H1 (cell line): ENCODE data around the gene MXRA8. TPM values are rescaled to one million over a fixed set of nuclear protein-coding genes. Genes with fewer than 3 reads are reported as not detected.

ENCODE experiments used
- CTCF ChIA-PET: fragments of 300-600 bp; sonication (Branson Sonifier 250); formaldehyde crosslinking; loops from one replicate; lab custom pipeline; 2021; ENCODE audit not compliant: partially characterized antibody; lab: Charles Lee
- POLR2A ChIA-PET: fragments of 300-600 bp; sonication (Branson Sonifier 250); formaldehyde crosslinking; loops from one replicate; lab custom pipeline; 2021; ENCODE audit warnings: inconsistent platforms; ENCODE audit not compliant: partially characterized antibody; lab: Charles Lee
- DNase-seq, 2 experiments: peaks; one replicate each; pipeline versions ENCODE4 v3.0.0 to v3.0.0-alpha.2; 2010 to 2022; ENCODE audit warnings: low spot score in 2 of 2, low read depth in 1 of 2, mixed read lengths in 1 of 2
- FAIRE-seq: peaks from 2 replicates; lab custom pipeline; 2011; peaks lifted over from hg19 to GRCh38; lab: Jason Lieb, UNC
- H2AFZ ChIP-seq: 2 replicates; pipeline ENCODE4 v1.8.1; 2012; ENCODE audit warnings: low read length, inconsistent platforms
- H2AK5ac ChIP-seq: 2 replicates; pipeline ENCODE4 v1.6.1; 2013; ENCODE audit warnings: low read depth, low read length
- H2BK120ac ChIP-seq: replicated peaks from 2 replicates; pipeline ENCODE3; 2013; ENCODE audit warnings: low read depth, low read length, inconsistent platforms
- H2BK12ac ChIP-seq: 2 replicates; pipeline ENCODE4 v1.6.1; 2013; ENCODE audit warnings: low read depth, low read length
- H2BK15ac ChIP-seq: 2 replicates; pipeline ENCODE4 v1.6.1; 2013; ENCODE audit warnings: low read length
- H2BK20ac ChIP-seq: 2 replicates; pipeline ENCODE4 v1.6.1; 2013; ENCODE audit warnings: low read length
- H2BK5ac ChIP-seq: 2 replicates; pipeline ENCODE4 v1.6.1; 2013; ENCODE audit warnings: low read depth, low read length
- H3K14ac ChIP-seq: 2 replicates; pipeline ENCODE4 v1.6.1; 2013; ENCODE audit warnings: inconsistent platforms; ENCODE audit not compliant: insufficient read length
- H3K18ac ChIP-seq: 2 replicates; pipeline ENCODE4 v1.6.1; 2013; ENCODE audit warnings: low read length; ENCODE audit errors: extremely low read depth
- H3K23ac ChIP-seq: 2 replicates; pipeline ENCODE4 v1.6.1; 2013; ENCODE audit warnings: inconsistent platforms; ENCODE audit not compliant: insufficient read length
- H3K23me2 ChIP-seq: 2 replicates; pipeline ENCODE4 v1.6.1; 2013; ENCODE audit warnings: low read depth, low read length
- H3K27ac ChIP-seq: 2 replicates; pipeline ENCODE4 v1.6.1; 2011; ENCODE audit warnings: low read depth, low read length, inconsistent platforms
- H3K27me3 ChIP-seq, 4 experiments: replicated peaks in 1 of 4; 1 replicate in 1 of 4; 2 replicates in 3 of 4; pipeline versions ENCODE4 v1.6.1 to v1.8.1; 2011 to 2013; ENCODE audit warnings: low read length in 3 of 4, mild to moderate bottlenecking in 3 of 4, inconsistent platforms in 2 of 4, mixed read lengths in 2 of 4, moderate library complexity in 1 of 4; ENCODE audit not compliant: control insufficient read depth in 3 of 4, insufficient read depth in 3 of 4; ENCODE audit errors: extremely low read depth in 1 of 4
- H3K36me3 ChIP-seq, 4 experiments: 2 replicates each; pipeline versions ENCODE4 v1.6.1 to v1.8.1; 2011 to 2013; ENCODE audit warnings: mild to moderate bottlenecking in 4 of 4, low read length in 3 of 4, moderate library complexity in 2 of 4, control low read depth in 1 of 4, inconsistent platforms in 1 of 4; ENCODE audit not compliant: insufficient read depth in 4 of 4, control insufficient read depth in 2 of 4
- H3K4ac ChIP-seq: replicated peaks from 2 replicates; pipeline ENCODE3; 2013; ENCODE audit warnings: low read length, low read depth, mixed read lengths, inconsistent platforms; ENCODE audit not compliant: insufficient read length
- H3K4me1 ChIP-seq, 4 experiments: replicated peaks in 1 of 4; 1 replicate in 1 of 4; 2 replicates in 3 of 4; pipeline versions ENCODE4 v1.6.1 to v1.8.1; 2011 to 2013; ENCODE audit warnings: low read length in 3 of 4, inconsistent platforms in 2 of 4, mixed read lengths in 1 of 4; ENCODE audit not compliant: insufficient read depth in 4 of 4, control insufficient read depth in 3 of 4
- H3K4me2 ChIP-seq, 2 experiments: 2 replicates each; pipeline versions ENCODE4 v1.6.1 to v1.8.1; 2011 to 2013; ENCODE audit warnings: low read depth in 2 of 2, low read length in 2 of 2, control low read depth in 1 of 2, inconsistent platforms in 1 of 2, mild to moderate bottlenecking in 1 of 2; ENCODE audit not compliant: insufficient read depth in 1 of 2
- H3K4me3 ChIP-seq, 4 experiments: fragments of 200-600, 300-600 bp in 1 of 4; sonication (generic), shearing (Covaris generic), sonication (Bioruptor Twin) in 1 of 4; 2 replicates each; pipeline versions ENCODE4 v1.5.1 to v1.8.1; 2011 to 2016; ENCODE audit warnings: low read length in 4 of 4, low read depth in 3 of 4, control low read depth in 2 of 4, inconsistent platforms in 2 of 4, mild to moderate bottlenecking in 2 of 4, mixed read lengths in 1 of 4, moderate library complexity in 1 of 4; ENCODE audit not compliant: insufficient read depth in 2 of 4; ENCODE audit errors: extremely low read depth in 1 of 4
- H3K56ac ChIP-seq: replicated peaks from 2 replicates; pipeline ENCODE3; 2013; ENCODE audit warnings: low read depth, mild to moderate bottlenecking, mixed read lengths, low read length, inconsistent platforms; ENCODE audit not compliant: insufficient read length
- H3K79me1 ChIP-seq: 2 replicates; pipeline ENCODE4 v1.6.1; 2013; ENCODE audit warnings: low read depth, low read length, control low read depth
- H3K79me2 ChIP-seq, 2 experiments: 2 replicates each; pipeline versions ENCODE4 v1.6.1 to v1.8.1; 2012 to 2013; ENCODE audit warnings: low read length in 2 of 2, mild to moderate bottlenecking in 2 of 2, inconsistent platforms in 1 of 2; ENCODE audit not compliant: insufficient read depth in 2 of 2, control insufficient read depth in 1 of 2
- H3K9ac ChIP-seq, 4 experiments: replicated peaks in 1 of 4; 1 replicate in 1 of 4; 2 replicates in 3 of 4; pipeline versions ENCODE4 v1.6.1 to v1.8.1; 2011 to 2013; ENCODE audit warnings: low read depth in 3 of 4, low read length in 3 of 4, control low read depth in 2 of 4, mild to moderate bottlenecking in 2 of 4, moderate library complexity in 2 of 4, inconsistent platforms in 1 of 4; ENCODE audit errors: extremely low read depth in 1 of 4
- H3K9me3 ChIP-seq, 2 experiments: 2 replicates each; pipeline versions ENCODE4 v1.6.1 to v1.8.1; 2012 to 2013; ENCODE audit warnings: mild to moderate bottlenecking in 2 of 2, moderate library complexity in 2 of 2, control low read depth in 1 of 2, inconsistent platforms in 1 of 2, low read depth in 1 of 2, low read length in 1 of 2, mixed read lengths in 1 of 2; ENCODE audit not compliant: insufficient read depth in 2 of 2
- H4K20me1 ChIP-seq, 2 experiments: replicated peaks in 1 of 2; 2 replicates each; pipeline versions ENCODE3 to v1.8.1; 2011 to 2013; ENCODE audit warnings: inconsistent platforms in 2 of 2, low read length in 2 of 2, mild to moderate bottlenecking in 1 of 2; ENCODE audit not compliant: insufficient read depth in 2 of 2, control insufficient read depth in 1 of 2
- H4K5ac ChIP-seq: 2 replicates; pipeline ENCODE4 v1.6.1; 2013; ENCODE audit warnings: low read length, low read depth, mixed read lengths, inconsistent platforms; ENCODE audit not compliant: insufficient read length
- H4K8ac ChIP-seq: 2 replicates; pipeline ENCODE4 v1.8.0; 2013; ENCODE audit warnings: mild to moderate bottlenecking, moderate library complexity, low read length, inconsistent platforms; ENCODE audit not compliant: insufficient read depth; ENCODE audit errors: extremely low read depth
- H4K91ac ChIP-seq: replicated peaks from 2 replicates; pipeline ENCODE3; 2013; ENCODE audit warnings: low read length, mixed read lengths, inconsistent platforms; ENCODE audit not compliant: insufficient read length
- WGBS, 2 experiments: shearing (Covaris generic) in 1 of 2; methylation state at CpG; one replicate each; pipeline versions ENCODE4 v1.1.6 to v1.1.7; 2013 to 2015; ENCODE audit warnings: low lambda C conversion rate in 2 of 2, mixed read lengths in 2 of 2, inconsistent platforms in 1 of 2, low coverage in 1 of 2, missing lambda C conversion rate in 1 of 2; ENCODE audit not compliant: insufficient replicate concordance in 2 of 2, insufficient coverage in 1 of 2, insufficient read length in 1 of 2; ENCODE audit errors: extremely low coverage in 1 of 2, missing lambda C conversion rate in 1 of 2; 5-methylcytosine and 5-hydroxymethylcytosine counted together
- polyA plus RNA-seq, 7 experiments: library from polyadenylated mRNA; depleted of rRNA in 3 of 7; stranded (reverse) in 5 of 7; unstranded in 2 of 7; fragments of >200 nt in 5 of 7; fragments of 200-250 nt in 2 of 7; gene quantifications; 1 replicate in 5 of 7; 2 replicates in 1 of 7; 4 replicates in 1 of 7; pipeline versions ENCODE4 v1.2.1 to v1.2.3, GENCODE V29; 2011 to 2013; ENCODE audit warnings: missing spikeins in 2 of 7, mixed read lengths in 2 of 7
- total RNA-seq: library from RNA; stranded (reverse); fragmentation: NEBNext Ultra II Directional; extraction: Animal tissue kit (Norgen Biotek cat#: 25700); gene quantifications from 2 replicates; pipeline ENCODE4 v1.2.1, GENCODE V29; 2021

The MXRA8 gene
- total and polyA plus RNA-seq, 2 of the 8 experiments (the other 6 are each of a cell fraction or from before 2014, with no cell fraction given): 10.5 to 17.2 TPM

DNA sequence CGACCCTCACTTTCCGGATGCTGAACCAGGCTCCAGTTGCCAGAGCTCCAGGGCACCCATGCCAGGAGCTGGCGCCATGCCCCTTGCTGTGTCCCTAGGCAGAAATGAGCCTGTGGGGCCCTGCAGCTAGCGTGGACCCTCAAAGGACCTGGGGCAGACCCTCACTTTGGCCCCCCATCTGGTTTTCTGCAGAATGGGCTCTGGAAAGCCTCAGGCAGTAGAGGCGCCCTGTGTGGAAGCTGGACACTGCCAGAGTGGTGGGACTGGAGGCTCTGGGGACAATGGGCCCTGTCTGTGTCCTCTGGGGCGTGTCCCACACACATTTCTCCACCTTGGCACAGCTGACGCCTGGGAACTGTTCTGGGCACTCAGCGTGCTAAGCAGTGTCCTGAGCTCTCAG, 22.9 kb upstream of the MXRA8 start:
- peaks cover 4 to 11% (median 6%) of the 10 kb centered on the region in 4 experiments; a peak in 7 of 8 replicates for H3K36me3 ChIP-seq
- H3K27ac ChIP-seq: no peak overlapping the region
- H3K4me3 ChIP-seq: no peak overlapping the region
- FAIRE-seq (no peak), DNase-seq (no peak)
- H2BK120ac ChIP-seq: no peak overlapping the region
- H3K18ac ChIP-seq: no peak overlapping the region
- no peak overlapping the region for H4K5ac ChIP-seq
- peaks cover 0 to 8% of the 10 kb centered on the region in 2 experiments for H4K20me1 ChIP-seq
- no peak overlapping the region for H3K14ac ChIP-seq
- no peak overlapping the region for H3K56ac ChIP-seq
- H4K8ac ChIP-seq: no peak overlapping the region
- H3K4me1 ChIP-seq: no peaks in the 10 kb centered on the region; a peak in 2 of 7 replicates
- H3K79me2 ChIP-seq: no peaks in the 10 kb centered on the region
- no peaks in the 10 kb centered on the region for H3K27me3 ChIP-seq
- no peak overlapping the region for H3K4me2 ChIP-seq
- H3K23ac ChIP-seq: no peak overlapping the region
- H3K23me2 ChIP-seq: peaks cover 2% of the 10 kb centered on the region; the same call in 1 of the 2 replicates
- H2AK5ac ChIP-seq: no peak overlapping the region
- H2AFZ ChIP-seq: no peak overlapping the region
- H3K79me1 ChIP-seq: peaks cover 4% of the 10 kb centered on the region; the same call in 1 of the 2 replicates
- H2BK5ac ChIP-seq: no peak overlapping the region
- 78% methylated on average over 8 of the region's 8 CpGs; no CpG with 5 or more reads in 1 of the 2 experiments for WGBS, 2 experiments
- ChIA-PET POLR2A (interaction anchor here (1.0 to 33.4 kb wide), 3 partner anchors 9 to 91 kb away, joined by 3 to 719 read pairs (median 4); partner anchors contain the start of genes CCNL2 and MRPL20), CTCF (interaction anchor here (1.0 to 1.3 kb wide), 2 partner anchors 9 kb away, joined by 3 read pairs; no protein-coding TSS in a partner anchor)
- no peak overlapping the region for H2BK12ac ChIP-seq
- no peak overlapping the region for H2BK15ac ChIP-seq
- no peak overlapping the region for H3K4ac ChIP-seq
- H2BK20ac ChIP-seq: no peak overlapping the region
- no peak overlapping the region for H4K91ac ChIP-seq
- H3K9me3 ChIP-seq: no peaks in the 10 kb centered on the region
- no peak overlapping the region for H3K9ac ChIP-seq
